Activated CD8-positive, alpha-beta memory T cell treated with anti-CD3 and anti-CD28 coated beads, Interleukin-2, amount 10 ng/mL, durations not matched to agents 7 days and 5 days (primary cell): ENCODE data around the gene STK32C. TPM values are rescaled to one million over a fixed set of nuclear protein-coding genes. Genes with fewer than 3 reads are reported as not detected.
A peak's percentile ranks its signal among the peaks of the same experiment; 100 is the strongest.

Source experiments
- ATAC-seq: fragments of 150-1000 bp; cut with Tn5 transposase; one replicate; pipeline ENCODE4 v1.10.0; 2021; ENCODE audit warnings: moderate library complexity
- CTCF ChIA-PET: fragments of 350-600 bp; sonication (Branson Sonifier 250); formaldehyde crosslinking; loops from one replicate; lab custom pipeline; 2021; ENCODE audit warnings: antibody characterized with exemption; lab: Charles Lee
- DNase-seq: peaks from one replicate; pipeline ENCODE4 v3.0.0-alpha.2; 2020
- H3K27ac Mint-ChIP-seq: one replicate; pipeline ENCODE4 v1.8.0; 2021; ENCODE audit warnings: mild to moderate bottlenecking, mixed read lengths
- H3K27me3 Mint-ChIP-seq: one replicate; pipeline ENCODE4 v1.8.0; 2021; ENCODE audit warnings: mixed read lengths
- H3K36me3 Mint-ChIP-seq: one replicate; pipeline ENCODE4 v1.8.0; 2021; ENCODE audit warnings: mild to moderate bottlenecking, mixed read lengths
- H3K4me1 Mint-ChIP-seq: one replicate; pipeline ENCODE4 v1.8.0; 2021; ENCODE audit warnings: mixed read lengths
- H3K4me3 Mint-ChIP-seq: one replicate; pipeline ENCODE4 v1.8.0; 2021; ENCODE audit warnings: mild to moderate bottlenecking, moderate library complexity, mixed read lengths
- H3K9me3 Mint-ChIP-seq: one replicate; pipeline ENCODE4 v1.8.0; 2022; ENCODE audit warnings: low read depth, mixed read lengths
- total RNA-seq, 2 experiments: library from RNA; stranded (reverse); gene quantifications; one replicate each; pipeline ENCODE4 v1.2.3, GENCODE V29; 2021

The STK32C gene
- total RNA-seq, 2 experiments from 2014 or later: 11.6 to 15.9 TPM

- no peak overlapping the region for H3K27ac Mint-ChIP-seq
- H3K27me3 Mint-ChIP-seq: peaks cover 3% of the 10 kb centered on the region
- no peak for ATAC-seq
Observed at GRCh38 chr10:132334631-132335188, 27.0 kb upstream of the STK32C start.

DNA sequence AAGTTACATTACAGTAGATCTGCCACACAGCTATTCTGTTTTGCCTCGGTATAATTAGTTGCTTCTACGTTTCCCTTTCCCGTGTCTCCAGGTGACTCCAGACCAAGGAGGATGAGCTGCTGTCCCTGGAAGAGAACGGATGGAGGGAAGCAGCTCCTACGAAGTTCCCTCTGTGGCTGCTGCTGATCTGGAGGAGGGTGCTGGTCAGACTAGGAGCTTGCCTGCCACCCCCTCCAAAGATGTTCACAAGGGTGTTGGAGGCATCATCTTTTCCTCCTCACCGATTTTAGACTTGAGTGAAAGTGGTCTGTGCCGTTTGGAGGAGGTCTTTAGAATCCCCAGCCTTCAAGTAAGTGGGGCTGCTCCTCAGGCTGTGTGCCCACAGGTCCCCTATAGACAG is 25.6 kb upstream of the STK32C start:
- Mint-ChIP-seq H3K9me3 (no peaks in the 10 kb centered on the region), H3K27ac (no peak overlapping the region), H3K27me3 (peaks cover 3% of the 10 kb centered on the region), H3K36me3 (peaks cover 21% of the 10 kb centered on the region), H3K4me3 (peak overlapping the region; percentile 30), H3K4me1 (peaks cover 45% of the 10 kb centered on the region)
- CTCF ChIA-PET: no interaction called here
- DNase-seq (no peak), ATAC-seq (no peak)

More at GRCh38 chr10:132334631-132335188, 27.0 kb upstream of the STK32C start:
- Mint-ChIP-seq H3K4me3 (no peak overlapping the region), H3K36me3 (peaks cover 12% of the 10 kb centered on the region), H3K9me3 (no peaks in the 10 kb centered on the region), H3K4me1 (peaks cover 34% of the 10 kb centered on the region)
- CTCF ChIA-PET: no interaction called here
- DNase-seq: no peak

- H3K36me3 Mint-ChIP-seq: peaks cover 29% of the 10 kb centered on the region
- peak overlapping the region; percentile 62 for H3K27ac Mint-ChIP-seq
- H3K27me3 Mint-ChIP-seq: peaks cover 3% of the 10 kb centered on the region
- H3K9me3 Mint-ChIP-seq: no peaks in the 10 kb centered on the region
- peaks cover 49% of the 10 kb centered on the region for H3K4me1 Mint-ChIP-seq
- DNase-seq (no peak), ATAC-seq (peak; percentile 20)
- H3K4me3 Mint-ChIP-seq: peak overlapping the region; percentile 84
- CTCF ChIA-PET: interaction anchor here (2.3 kb wide), 1 partner anchor 21 kb away, joined by 4 read pairs; no protein-coding TSS in a partner anchor
Observed at GRCh38 chr10:132332433-132332754, 24.6 kb upstream of the STK32C start.

GRCh38 chr10:132331601-132332432 is 24.1 kb upstream of the STK32C start, which contains the start of gene LRRC27:
Gene LRRC27 (plus strand): TSS chr10:132332193. CDS start chr10:132333525, 1,332 bp downstream.
- ATAC-seq (peak; percentile 89), DNase-seq (peak; percentile 99)
- CTCF ChIA-PET: interaction anchor here (1.0 to 2.3 kb wide), 3 partner anchors 12 to 21 kb away, joined by 4 to 7 read pairs (median 4); no protein-coding TSS in a partner anchor
- Mint-ChIP-seq H3K27me3 (peaks cover 3% of the 10 kb centered on the region), H3K9me3 (no peaks in the 10 kb centered on the region), H3K36me3 (peaks cover 33% of the 10 kb centered on the region), H3K4me3 (peak within 1 kb of the TSS; percentile 84), H3K27ac (peak within 1 kb of the TSS; percentile 91), H3K4me1 (peaks cover 48% of the 10 kb centered on the region)

- DNase-seq (no peak), ATAC-seq (no peak)
- Mint-ChIP-seq H3K4me3 (peak overlapping the region; percentile 84), H3K27me3 (peaks cover 3% of the 10 kb centered on the region), H3K9me3 (peaks cover 3% of the 10 kb centered on the region), H3K4me1 (peaks cover 47% of the 10 kb centered on the region), H3K36me3 (peaks cover 47% of the 10 kb centered on the region), H3K27ac (peak overlapping the region; percentile 78)
- CTCF ChIA-PET: interaction anchor here (0.8 to 2.3 kb wide), 4 partner anchors 11 to 117 kb away, joined by 3 to 7 read pairs (median 4); no protein-coding TSS in a partner anchor
Observed at GRCh38 chr10:132330486-132330833, 22.7 kb upstream of the STK32C start.

DNA sequence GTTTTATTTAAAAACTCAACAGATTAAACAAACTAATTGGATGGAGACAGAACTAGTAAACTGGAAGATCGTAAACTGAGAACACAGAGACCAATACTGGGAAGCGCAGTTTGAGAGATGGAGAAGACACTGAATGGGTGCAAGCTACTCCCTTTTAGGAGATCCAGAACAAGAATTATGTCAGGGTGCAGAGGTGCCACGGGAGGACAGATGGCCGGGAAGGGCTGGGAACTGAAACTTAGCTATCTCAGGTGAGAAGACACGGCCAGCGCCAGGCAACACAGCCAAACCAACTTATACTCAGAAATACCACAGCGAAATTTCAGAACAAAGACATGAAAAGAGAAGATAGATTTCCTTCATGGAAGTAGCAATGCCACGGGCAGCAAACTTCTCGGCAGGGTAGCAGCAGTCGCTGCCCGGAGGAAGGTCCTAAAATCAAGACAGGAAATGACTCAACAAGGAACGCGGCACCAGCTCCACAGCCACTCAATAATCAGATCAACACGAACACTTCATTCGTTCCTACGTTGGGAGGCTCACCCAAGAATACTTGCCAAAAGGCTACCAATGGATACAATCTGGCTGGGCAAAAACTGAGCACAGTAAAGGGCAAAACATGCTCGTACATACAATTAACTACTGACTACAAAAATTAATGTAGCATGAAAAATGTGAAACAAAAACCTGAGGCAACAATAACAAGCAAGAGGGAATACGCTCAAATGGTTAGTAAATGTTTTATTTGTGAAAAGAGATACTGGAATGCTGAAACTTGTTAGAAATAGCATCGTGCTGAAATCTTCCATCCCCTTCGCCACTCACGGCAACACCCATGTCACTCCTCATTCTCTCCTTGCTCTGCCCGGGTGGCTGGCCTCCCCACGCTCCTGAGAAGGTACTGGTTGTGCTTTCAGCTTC is 22.1 kb upstream of the STK32C start:
- CTCF ChIA-PET: interaction anchor here (0.6 to 2.3 kb wide), 5 partner anchors 15 to 118 kb away, joined by 3 to 7 read pairs (median 3); no protein-coding TSS in a partner anchor
- DNase-seq (peak; percentile 67), ATAC-seq (peak; percentile 16)
- Mint-ChIP-seq H3K4me1 (peaks cover 50% of the 10 kb centered on the region), H3K36me3 (peaks cover 50% of the 10 kb centered on the region), H3K27me3 (peaks cover 3% of the 10 kb centered on the region), H3K4me3 (peak overlapping the region; percentile 84), H3K27ac (peak overlapping the region; percentile 78), H3K9me3 (peaks cover 3% of the 10 kb centered on the region)

DNA sequence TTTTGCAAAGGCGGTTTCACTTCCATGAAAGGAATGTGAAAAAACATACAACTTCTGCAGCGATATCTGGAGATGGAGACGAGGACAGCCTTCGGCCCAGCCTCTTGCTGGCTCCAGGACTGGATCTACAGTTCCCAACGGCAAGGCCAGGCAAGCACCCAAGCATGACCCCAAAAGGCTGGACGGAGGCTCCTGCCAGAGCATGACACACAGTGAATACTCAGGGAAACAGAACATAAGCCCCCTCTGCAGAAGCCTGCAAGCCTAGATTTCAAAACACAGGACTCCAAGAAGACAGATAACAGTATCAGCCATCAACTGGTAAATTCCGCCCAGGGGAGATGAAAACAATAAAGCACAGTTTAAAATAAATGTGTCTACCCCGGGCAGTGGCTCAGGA is 21.0 kb upstream of the STK32C start:
- no peaks in the 10 kb centered on the region for H3K27me3 Mint-ChIP-seq
- no peak for DNase-seq
- no peak overlapping the region for H3K27ac Mint-ChIP-seq
- H3K36me3 Mint-ChIP-seq: peaks cover 55% of the 10 kb centered on the region
- CTCF ChIA-PET: interaction anchor here (1.2 kb wide), 1 partner anchor 14 kb away, joined by 3 read pairs; no protein-coding TSS in a partner anchor
- peaks cover 53% of the 10 kb centered on the region for H3K4me1 Mint-ChIP-seq
- ATAC-seq: no peak
- peaks cover 3% of the 10 kb centered on the region for H3K9me3 Mint-ChIP-seq
- H3K4me3 Mint-ChIP-seq: peak overlapping the region; percentile 84

DNA sequence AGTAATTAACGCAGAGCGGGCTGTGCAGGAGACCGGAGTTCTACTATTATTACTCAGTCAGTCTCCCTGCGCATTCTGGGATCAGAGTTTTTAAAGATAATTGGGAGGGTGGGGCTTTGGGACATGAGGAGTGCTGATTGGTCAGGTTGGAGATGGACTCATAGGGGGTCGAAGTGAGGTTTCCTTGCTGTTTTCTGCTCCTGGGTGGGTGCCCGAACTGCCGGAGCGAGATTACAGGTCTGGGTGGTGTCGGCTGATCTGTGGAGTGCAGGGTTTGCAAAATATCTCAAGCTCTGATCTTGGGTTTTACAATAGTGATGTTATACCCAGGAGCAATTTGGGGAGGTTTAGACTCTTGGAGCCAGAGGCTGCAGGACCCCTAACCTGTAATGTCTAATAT is 20.4 kb upstream of the STK32C start:
- CTCF ChIA-PET: no interaction called here
- H3K4me3 Mint-ChIP-seq: no peak overlapping the region
- H3K27me3 Mint-ChIP-seq: no peaks in the 10 kb centered on the region
- peaks cover 3% of the 10 kb centered on the region for H3K9me3 Mint-ChIP-seq
- no peak for ATAC-seq
- DNase-seq: no peak
- H3K4me1 Mint-ChIP-seq: peaks cover 52% of the 10 kb centered on the region
- no peak overlapping the region for H3K27ac Mint-ChIP-seq
- peaks cover 55% of the 10 kb centered on the region for H3K36me3 Mint-ChIP-seq

DNA sequence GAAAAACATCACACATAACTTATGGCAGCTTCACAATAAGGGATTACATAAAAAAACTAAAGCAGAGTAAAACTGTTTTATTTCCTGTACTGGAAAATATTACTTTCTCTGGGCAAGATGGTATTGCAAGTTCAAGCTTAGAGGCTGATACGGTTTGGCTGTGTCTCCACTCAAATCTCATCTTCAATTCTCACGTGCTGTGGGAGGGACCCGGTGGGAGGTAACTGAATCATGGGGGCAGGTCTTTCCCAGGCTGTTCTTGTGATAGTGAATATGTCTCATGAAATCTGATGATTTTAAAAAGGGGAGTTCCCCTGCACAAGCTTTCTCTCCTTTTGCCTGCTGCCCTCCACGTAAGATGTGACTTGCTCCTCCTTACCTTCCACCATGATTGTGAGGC is 19.2 kb upstream of the STK32C start:
- H3K9me3 Mint-ChIP-seq: peaks cover 3% of the 10 kb centered on the region
- CTCF ChIA-PET: no interaction called here
- no peaks in the 10 kb centered on the region for H3K27me3 Mint-ChIP-seq
- H3K27ac Mint-ChIP-seq: no peak overlapping the region
- DNase-seq (no peak), ATAC-seq (no peak)
- H3K4me3 Mint-ChIP-seq: no peak overlapping the region
- H3K4me1 Mint-ChIP-seq: peaks cover 52% of the 10 kb centered on the region
- H3K36me3 Mint-ChIP-seq: peaks cover 55% of the 10 kb centered on the region

DNA sequence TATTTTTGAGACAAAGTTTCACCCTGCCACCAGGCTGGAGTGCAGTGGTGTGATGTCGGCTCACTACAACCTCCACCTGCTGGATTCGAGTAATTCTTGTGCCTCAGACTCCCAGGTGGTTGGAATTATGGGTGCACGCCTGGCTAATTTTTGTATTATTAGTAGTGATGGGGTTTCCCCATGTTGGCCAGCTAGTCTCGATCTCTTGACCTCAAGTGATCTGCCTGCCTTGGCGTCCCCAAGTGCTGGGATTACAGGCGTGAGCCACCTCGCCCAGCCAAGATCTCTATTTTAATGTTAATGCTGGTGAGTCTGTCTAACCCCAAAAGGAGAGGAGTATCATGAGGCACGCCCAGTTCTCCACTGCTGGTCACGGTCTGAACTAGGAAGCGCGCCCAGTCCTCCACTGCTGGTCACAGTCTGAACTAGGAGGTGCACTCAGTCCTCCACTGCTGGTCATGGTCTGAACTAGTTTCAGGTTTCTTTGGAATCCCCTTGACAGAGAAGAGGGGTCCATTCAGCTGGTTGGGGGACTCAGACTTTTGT is 18.7 kb upstream of the STK32C start:
- H3K4me1 Mint-ChIP-seq: peaks cover 56% of the 10 kb centered on the region
- H3K9me3 Mint-ChIP-seq: peaks cover 3% of the 10 kb centered on the region
- no peak overlapping the region for H3K4me3 Mint-ChIP-seq
- H3K27me3 Mint-ChIP-seq: no peaks in the 10 kb centered on the region
- ATAC-seq (no peak), DNase-seq (no peak)
- H3K36me3 Mint-ChIP-seq: peaks cover 55% of the 10 kb centered on the region
- H3K27ac Mint-ChIP-seq: no peak overlapping the region
- CTCF ChIA-PET: no interaction called here

DNA sequence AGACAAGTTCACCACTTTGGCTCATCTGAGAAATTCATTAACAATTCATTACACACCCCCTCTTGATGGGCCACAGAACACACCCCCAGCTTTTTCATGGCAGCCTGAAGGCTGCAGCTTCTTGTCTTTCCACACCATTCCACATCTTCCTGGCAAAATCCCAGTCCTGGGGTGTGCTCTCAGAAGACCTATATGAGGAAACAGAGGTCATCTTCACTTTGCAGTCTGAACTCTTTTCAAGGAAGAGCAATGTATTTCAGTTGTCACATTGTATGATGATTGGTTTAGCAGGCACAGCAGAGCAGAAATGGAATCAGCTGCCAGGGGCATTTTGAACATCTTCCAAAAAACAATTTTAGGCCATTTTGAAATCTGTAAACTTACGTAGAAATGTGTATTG is 16.4 kb upstream of the STK32C start:
- CTCF ChIA-PET: no interaction called here
- DNase-seq: no peak
- peaks cover 42% of the 10 kb centered on the region for H3K36me3 Mint-ChIP-seq
- H3K4me3 Mint-ChIP-seq: no peak overlapping the region
- no peak overlapping the region for H3K27ac Mint-ChIP-seq
- no peaks in the 10 kb centered on the region for H3K27me3 Mint-ChIP-seq
- H3K4me1 Mint-ChIP-seq: peaks cover 61% of the 10 kb centered on the region
- peaks cover 3% of the 10 kb centered on the region for H3K9me3 Mint-ChIP-seq
- ATAC-seq: no peak

DNA sequence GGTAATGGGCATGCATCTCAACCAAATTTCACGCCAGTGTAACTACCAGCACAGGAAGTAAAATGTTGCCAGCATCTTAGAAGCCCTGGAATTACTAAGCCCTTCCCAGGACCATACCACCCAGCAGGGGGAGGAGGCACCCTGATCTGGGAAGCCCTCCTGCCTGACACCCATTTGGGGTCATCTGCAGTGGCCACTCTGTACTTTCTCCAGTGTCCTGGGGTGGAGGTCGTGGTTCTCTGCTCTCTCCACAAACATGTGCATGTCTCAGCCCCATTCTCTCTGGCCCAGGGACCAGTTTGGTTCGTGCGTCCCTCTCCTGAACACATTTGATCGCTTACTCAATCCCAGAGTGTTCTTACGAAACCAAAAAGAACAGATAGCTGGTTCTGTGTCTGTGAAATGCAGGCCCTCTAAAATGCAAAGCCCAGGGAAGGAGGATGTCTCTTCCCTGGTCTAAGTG is 14.9 kb upstream of the STK32C start:
- Mint-ChIP-seq H3K36me3 (peaks cover 30% of the 10 kb centered on the region), H3K27ac (no peak overlapping the region), H3K27me3 (no peaks in the 10 kb centered on the region), H3K4me1 (peaks cover 53% of the 10 kb centered on the region), H3K9me3 (peaks cover 3% of the 10 kb centered on the region), H3K4me3 (no peak overlapping the region)
- ATAC-seq (no peak), DNase-seq (no peak)
- CTCF ChIA-PET: no interaction called here
